Ishikawa (cell line): ENCODE data around the gene HRCT1.

ENCODE experiments used
- CEBPB ChIP-seq: IDR thresholded peaks from 2 replicates; pipeline ENCODE4 v1.6.1; 2012
- CREB1 ChIP-seq: IDR thresholded peaks from 2 replicates; pipeline ENCODE4 v1.6.1; 2012; ENCODE audit warnings: low read depth
- EGR1 ChIP-seq: IDR thresholded peaks from 2 replicates; pipeline ENCODE4 v1.6.1; 2012
- EP300 ChIP-seq: IDR thresholded peaks from 2 replicates; pipeline ENCODE4 v1.6.1; 2012; ENCODE audit warnings: borderline replicate concordance
- FOXM1 ChIP-seq: IDR thresholded peaks from 2 replicates; pipeline ENCODE4 v1.6.1; 2012; ENCODE audit warnings: low read depth, borderline replicate concordance
- NFIC ChIP-seq: IDR thresholded peaks from 2 replicates; pipeline ENCODE4 v1.6.1; 2012
- RAD21 ChIP-seq: IDR thresholded peaks from 2 replicates; pipeline ENCODE4 v1.6.1; 2012; ENCODE audit warnings: low read depth
- TAF1 ChIP-seq: IDR thresholded peaks from 2 replicates; pipeline ENCODE4 v1.6.1; 2012; ENCODE audit warnings: low read depth, mild to moderate bottlenecking
- TCF12 ChIP-seq: IDR thresholded peaks from 2 replicates; pipeline ENCODE4 v1.6.1; 2012; ENCODE audit warnings: low read depth
- TEAD4 ChIP-seq: IDR thresholded peaks from 2 replicates; pipeline ENCODE4 v1.6.1; 2012
- YY1 ChIP-seq: IDR thresholded peaks from 2 replicates; pipeline ENCODE4 v1.6.1; 2012; ENCODE audit warnings: low read depth
- ZBTB7A ChIP-seq: IDR thresholded peaks from 2 replicates; pipeline ENCODE4 v1.6.1; 2012; ENCODE audit warnings: low read depth
- TF ChIP-seq, protein P1 (sequence below): IDR thresholded peaks from 2 replicates; pipeline ENCODE4 v1.6.1; 2012
- TF ChIP-seq, protein P2 (sequence below): IDR thresholded peaks from 2 replicates; pipeline ENCODE4 v1.6.1; 2012; ENCODE audit warnings: low read depth, mild to moderate bottlenecking
- TF ChIP-seq, protein P3 (sequence below): IDR thresholded peaks from 2 replicates; pipeline ENCODE4 v1.6.1; 2012

Gene HRCT1

DNA sequence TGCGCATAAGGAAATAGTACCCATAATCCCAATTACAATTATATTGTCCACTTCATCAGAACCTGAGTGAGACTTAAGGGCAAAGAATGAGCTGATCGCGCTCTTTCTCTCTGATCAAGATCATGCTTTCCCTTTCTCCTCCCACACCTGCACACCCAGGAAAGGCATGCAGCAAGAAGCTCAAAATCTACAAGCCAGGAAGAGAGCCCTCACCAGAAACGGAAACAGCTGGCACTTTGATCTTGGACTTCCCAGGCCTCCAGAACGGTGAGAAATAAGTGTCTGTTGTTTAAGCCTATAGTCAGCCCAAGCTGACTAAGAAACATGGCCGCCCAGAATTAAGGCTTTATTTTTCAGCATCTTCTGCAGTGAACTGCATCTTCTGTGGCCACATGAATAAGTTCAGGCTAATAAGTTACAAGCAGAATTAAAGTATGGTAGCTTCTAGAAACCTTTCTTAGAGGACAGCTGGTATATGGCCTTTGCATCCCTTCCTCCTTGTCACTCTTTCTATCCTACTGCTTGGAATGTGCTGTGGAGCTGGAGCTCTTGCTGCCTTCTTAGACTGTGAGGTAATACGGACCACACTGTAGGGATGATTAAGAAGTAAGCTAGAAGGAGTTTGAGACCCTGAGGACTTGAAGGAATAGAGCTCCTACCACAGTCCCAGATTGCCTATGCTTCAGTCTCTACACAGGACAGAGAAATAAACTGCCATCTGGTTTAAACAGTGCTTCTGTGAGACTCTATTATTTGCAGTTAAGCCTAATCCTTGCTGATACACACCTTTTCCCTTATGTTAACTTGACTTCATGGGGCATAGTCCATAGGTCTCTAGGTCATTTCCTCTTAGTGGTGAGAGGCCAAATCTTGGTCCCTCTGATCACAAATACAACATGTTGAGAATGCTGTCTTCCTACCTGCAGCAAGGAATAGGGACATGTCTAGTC is 34.7 kb downstream of the HRCT1 start:
- TF ChIP-seq FOXM1 = no peak
- TF ChIP-seq EGR1 = no peak
- TF ChIP-seq TEAD4 = no peak
- TF ChIP-seq, protein P1, sequence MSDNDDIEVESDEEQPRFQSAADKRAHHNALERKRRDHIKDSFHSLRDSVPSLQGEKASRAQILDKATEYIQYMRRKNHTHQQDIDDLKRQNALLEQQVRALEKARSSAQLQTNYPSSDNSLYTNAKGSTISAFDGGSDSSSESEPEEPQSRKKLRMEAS = no peak
- TF ChIP-seq, protein P2, sequence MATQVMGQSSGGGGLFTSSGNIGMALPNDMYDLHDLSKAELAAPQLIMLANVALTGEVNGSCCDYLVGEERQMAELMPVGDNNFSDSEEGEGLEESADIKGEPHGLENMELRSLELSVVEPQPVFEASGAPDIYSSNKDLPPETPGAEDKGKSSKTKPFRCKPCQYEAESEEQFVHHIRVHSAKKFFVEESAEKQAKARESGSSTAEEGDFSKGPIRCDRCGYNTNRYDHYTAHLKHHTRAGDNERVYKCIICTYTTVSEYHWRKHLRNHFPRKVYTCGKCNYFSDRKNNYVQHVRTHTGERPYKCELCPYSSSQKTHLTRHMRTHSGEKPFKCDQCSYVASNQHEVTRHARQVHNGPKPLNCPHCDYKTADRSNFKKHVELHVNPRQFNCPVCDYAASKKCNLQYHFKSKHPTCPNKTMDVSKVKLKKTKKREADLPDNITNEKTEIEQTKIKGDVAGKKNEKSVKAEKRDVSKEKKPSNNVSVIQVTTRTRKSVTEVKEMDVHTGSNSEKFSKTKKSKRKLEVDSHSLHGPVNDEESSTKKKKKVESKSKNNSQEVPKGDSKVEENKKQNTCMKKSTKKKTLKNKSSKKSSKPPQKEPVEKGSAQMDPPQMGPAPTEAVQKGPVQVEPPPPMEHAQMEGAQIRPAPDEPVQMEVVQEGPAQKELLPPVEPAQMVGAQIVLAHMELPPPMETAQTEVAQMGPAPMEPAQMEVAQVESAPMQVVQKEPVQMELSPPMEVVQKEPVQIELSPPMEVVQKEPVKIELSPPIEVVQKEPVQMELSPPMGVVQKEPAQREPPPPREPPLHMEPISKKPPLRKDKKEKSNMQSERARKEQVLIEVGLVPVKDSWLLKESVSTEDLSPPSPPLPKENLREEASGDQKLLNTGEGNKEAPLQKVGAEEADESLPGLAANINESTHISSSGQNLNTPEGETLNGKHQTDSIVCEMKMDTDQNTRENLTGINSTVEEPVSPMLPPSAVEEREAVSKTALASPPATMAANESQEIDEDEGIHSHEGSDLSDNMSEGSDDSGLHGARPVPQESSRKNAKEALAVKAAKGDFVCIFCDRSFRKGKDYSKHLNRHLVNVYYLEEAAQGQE = no peak
- TF ChIP-seq, protein P3, sequence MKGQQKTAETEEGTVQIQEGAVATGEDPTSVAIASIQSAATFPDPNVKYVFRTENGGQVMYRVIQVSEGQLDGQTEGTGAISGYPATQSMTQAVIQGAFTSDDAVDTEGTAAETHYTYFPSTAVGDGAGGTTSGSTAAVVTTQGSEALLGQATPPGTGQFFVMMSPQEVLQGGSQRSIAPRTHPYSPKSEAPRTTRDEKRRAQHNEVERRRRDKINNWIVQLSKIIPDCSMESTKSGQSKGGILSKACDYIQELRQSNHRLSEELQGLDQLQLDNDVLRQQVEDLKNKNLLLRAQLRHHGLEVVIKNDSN = no peak
- TF ChIP-seq TAF1 = no peak
- no peak for TF ChIP-seq NFIC
- TF ChIP-seq RAD21 = no peak
- no peak for TF ChIP-seq YY1
- TF ChIP-seq CREB1 = no peak
- no peak for TF ChIP-seq CEBPB
- TF ChIP-seq TCF12 = no peak
- TF ChIP-seq EP300 = no peak
- TF ChIP-seq ZBTB7A = no peak

DNA sequence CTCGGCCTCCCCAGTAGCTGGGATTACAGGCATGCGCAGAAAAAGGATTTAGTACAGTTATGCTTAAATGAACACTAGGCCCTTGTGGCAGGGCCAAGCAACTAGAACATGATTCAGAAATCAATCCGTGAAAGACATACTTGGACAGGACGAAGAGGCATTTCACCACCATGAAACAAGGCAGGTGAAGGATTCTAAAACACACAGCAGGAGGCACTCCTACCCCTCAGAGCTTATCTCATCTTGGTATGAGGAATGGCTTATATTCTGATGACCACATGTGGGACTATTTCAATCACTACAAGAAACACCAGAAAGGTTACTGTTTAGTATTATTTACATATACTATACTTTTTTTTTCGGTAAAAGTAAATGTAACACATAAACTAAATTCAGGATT is 36.3 kb downstream of the HRCT1 start:
- TF ChIP-seq EGR1 (no peak), EP300 (no peak), CREB1 (no peak), YY1 (no peak), NFIC (no peak), ZBTB7A (no peak), RAD21 (no peak), TAF1 (no peak), TCF12 (no peak)
- TF ChIP-seq, protein P2 = no peak
- TF ChIP-seq, protein P1 = no peak
- TF ChIP-seq, protein P3 = no peak

DNA sequence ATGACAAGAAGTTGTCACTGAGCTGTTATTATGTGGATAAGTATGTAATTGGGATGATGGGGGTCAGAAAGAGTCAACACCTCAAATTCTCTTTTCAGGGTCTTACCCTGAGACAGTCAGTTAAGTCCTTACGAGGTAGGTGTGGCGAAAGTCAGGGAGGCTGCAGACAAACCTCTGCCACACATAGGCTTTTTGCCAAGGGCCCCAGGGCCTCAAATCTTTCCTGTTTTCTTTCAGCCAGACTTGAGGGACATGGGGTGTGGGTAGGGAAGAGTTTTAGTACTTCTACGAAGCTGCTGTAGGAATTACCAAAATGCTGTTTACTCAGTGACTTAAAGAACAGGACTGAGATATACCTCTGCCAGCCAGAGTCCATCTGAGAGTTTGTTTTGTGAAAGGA is 38.2 kb downstream of the HRCT1 start:
- no peak for TF ChIP-seq FOXM1
- TF ChIP-seq TAF1 = no peak

DNA sequence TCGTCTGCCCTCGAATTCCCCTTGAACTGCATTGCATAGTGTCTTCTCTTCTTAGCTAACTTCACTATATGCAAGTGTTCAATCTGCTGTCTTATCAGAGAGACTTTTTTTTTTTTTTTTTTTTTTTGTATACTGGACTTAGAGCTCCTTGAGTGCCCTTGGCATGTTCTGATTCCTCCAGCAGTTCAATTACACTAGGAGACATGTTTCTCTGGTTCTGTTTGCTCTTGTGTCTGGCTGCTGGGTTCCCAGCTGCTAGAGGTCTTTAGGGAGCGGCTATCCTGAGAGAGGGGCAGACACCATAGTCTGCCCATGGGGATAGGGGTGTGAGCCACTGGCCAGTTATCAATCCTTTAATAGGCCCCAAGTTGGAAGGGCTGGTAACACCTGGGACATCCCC is 38.8 kb downstream of the HRCT1 start:
- TF ChIP-seq, protein P2 = no peak
- no peak for TF ChIP-seq NFIC
- no peak for TF ChIP-seq TAF1
- TF ChIP-seq TCF12 = no peak
- TF ChIP-seq, protein P1 = no peak
- TF ChIP-seq CEBPB = no peak
- no peak for TF ChIP-seq TEAD4
- TF ChIP-seq, protein P3 = no peak
